Subcutaneous adipose tissue (tissue), 4 donors: ENCODE results near the gene CIDEB. TPM values are rescaled to one million over a fixed set of nuclear protein-coding genes. Genes with fewer than 3 reads are reported as not detected.

ENCODE experiments used
- CTCF ChIP-seq: fragments of 450-650 bp; IDR thresholded peaks from one replicate; pipeline ENCODE4 v1.5.1; 2016; ENCODE audit warnings: low read depth, mild to moderate bottlenecking, control low read depth, antibody characterized with exemption, moderate library complexity
- total RNA-seq, 4 donors: library from RNA; depleted of rRNA; stranded (reverse); fragments of >200 nt; gene quantifications; one replicate each; pipeline ENCODE4 v1.1.0, GENCODE V29; 2016

The CIDEB gene
- total RNA-seq, 4 donors from 2014 or later = 5.2 to 14.3 (median 10.3) TPM

- no peak for TF ChIP-seq CTCF
These were observed 39.6 kb downstream of the CIDEB start for GRCh38 chr14:24268225-24268624.

GRCh38 chr14:24267516-24267915 lies 40.3 kb downstream of the CIDEB start:
- TF ChIP-seq CTCF = no peak

- TF ChIP-seq CTCF = no peak
These were observed 41.2 kb downstream of the CIDEB start for GRCh38 chr14:24266344-24267244.

GRCh38 chr14:24264298-24264697 lies 43.5 kb downstream of the CIDEB start:
- no peak for TF ChIP-seq CTCF

GRCh38 chr14:24263848-24264247 lies 43.9 kb downstream of the CIDEB start:
- TF ChIP-seq CTCF = no peak

- no peak for TF ChIP-seq CTCF
These were observed 44.7 kb downstream of the CIDEB start, which contains the start of gene TGM1 for GRCh38 chr14:24262821-24263733. Gene TGM1, minus strand, starts transcription at chr14:24263177. Its CDS starts 825 bp downstream, at chr14:24262352.

- no peak for TF ChIP-seq CTCF
These were observed 45.8 kb downstream of the CIDEB start for GRCh38 chr14:24261969-24262327.
